Fibroblast of pulmonary artery (primary cell): ENCODE results near the gene EPS8L2.

Source experiments
- DNase-seq: peaks from one replicate; pipeline ENCODE4 v3.0.0-alpha.2; 2010; ENCODE audit warnings: low read depth
- H3K4me3 ChIP-seq: replicated peaks from 2 replicates; pipeline ENCODE4 v1.5.1; 2011; ENCODE audit warnings: low read depth, mild to moderate bottlenecking, control low read depth, low read length, moderate library complexity
- TF ChIP-seq, protein P1 (sequence below): IDR thresholded peaks from 2 replicates; pipeline ENCODE4 v1.5.1; 2011; ENCODE audit warnings: mild to moderate bottlenecking, control low read depth, low read length, inconsistent platforms; ENCODE audit errors: missing control alignments

Gene EPS8L2

DNA sequence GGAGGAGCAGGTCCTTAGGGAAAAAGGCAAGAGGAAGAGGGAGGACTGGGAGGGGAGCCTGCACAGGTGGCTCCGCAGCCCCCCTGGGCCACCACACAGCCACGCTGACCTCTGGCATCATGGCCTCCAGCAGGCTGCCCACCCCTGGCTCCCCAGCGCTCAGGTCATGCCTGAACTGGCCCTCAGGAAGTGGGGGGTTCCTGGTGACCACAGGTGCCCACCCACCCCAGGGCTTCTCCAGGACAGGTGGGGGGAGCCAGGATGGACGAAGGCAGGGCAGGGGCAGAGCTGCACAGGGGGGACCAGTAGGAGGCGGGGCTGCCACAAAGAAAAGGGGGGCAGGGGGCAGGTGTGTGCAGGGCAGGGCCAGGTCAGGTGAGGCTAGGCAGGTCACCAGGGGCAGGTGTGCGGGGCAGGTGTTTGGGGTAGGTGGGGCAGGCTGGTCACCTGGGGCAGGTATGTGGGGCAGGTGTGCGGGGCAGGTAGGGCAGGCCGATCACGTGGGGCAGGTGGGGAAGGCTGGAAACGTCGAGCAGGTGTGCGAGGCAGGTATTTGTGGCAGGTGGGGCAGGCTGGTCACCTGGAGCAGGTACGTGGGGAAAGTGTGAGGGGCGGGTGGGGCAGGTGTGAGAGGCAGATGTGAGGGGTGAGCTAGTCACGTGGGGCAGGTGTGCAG is 12.0 kb upstream of the EPS8L2 start:
- DNase-seq: no peak
- peak overlapping the region; percentile 63 for H3K4me3 ChIP-seq
- TF ChIP-seq, protein P1, sequence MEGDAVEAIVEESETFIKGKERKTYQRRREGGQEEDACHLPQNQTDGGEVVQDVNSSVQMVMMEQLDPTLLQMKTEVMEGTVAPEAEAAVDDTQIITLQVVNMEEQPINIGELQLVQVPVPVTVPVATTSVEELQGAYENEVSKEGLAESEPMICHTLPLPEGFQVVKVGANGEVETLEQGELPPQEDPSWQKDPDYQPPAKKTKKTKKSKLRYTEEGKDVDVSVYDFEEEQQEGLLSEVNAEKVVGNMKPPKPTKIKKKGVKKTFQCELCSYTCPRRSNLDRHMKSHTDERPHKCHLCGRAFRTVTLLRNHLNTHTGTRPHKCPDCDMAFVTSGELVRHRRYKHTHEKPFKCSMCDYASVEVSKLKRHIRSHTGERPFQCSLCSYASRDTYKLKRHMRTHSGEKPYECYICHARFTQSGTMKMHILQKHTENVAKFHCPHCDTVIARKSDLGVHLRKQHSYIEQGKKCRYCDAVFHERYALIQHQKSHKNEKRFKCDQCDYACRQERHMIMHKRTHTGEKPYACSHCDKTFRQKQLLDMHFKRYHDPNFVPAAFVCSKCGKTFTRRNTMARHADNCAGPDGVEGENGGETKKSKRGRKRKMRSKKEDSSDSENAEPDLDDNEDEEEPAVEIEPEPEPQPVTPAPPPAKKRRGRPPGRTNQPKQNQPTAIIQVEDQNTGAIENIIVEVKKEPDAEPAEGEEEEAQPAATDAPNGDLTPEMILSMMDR: no peak

DNA sequence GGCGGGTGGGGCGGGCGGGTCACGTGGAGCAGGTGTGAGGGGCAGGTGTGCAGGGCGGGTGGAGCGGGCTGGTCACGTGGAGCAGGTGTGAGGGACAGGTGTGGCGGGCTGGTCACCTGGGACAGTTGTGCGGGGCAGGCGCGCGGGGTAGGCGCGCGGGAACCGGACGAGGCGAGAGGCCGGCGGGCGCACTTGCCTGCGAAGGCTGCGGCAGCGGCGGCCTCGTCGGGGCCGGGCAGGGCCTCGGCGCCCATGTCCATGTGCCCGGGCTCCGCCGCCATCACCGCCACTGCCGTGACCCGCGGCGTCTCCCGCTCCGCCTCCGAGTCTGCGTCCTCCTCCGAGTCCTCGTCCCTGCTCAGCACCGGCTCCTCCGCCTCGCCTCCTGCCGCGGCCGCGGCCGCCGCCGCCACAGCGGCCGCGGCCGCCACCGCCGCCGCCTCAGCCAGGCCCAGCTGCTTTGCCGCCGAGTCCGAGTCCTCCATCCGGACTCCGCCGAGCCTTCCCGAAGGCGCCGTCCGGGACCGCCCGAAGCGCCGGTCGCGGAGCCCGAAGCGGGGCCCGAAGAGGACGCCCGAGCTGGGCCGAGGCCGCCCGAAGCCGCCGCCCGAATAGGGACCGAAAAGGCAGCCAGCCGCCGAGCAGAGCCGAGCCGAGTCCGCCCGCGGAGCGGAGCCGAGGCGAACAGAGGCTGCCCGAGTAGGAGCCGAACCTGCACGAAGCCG is 11.3 kb upstream of the EPS8L2 start, which contains the start of gene DEAF1:
Gene DEAF1, minus strand, starts transcription at position 660 of the 725 bp plus-strand sequence. Its CDS starts 175 bp downstream, at position 485.
- H3K4me3 ChIP-seq: peak within 1 kb of the TSS; percentile 63
- TF ChIP-seq, protein P1: no peak
- peak; percentile 98 for DNase-seq

GRCh38 chr11:695288-695537 is 10.8 kb upstream of the EPS8L2 start:
- TF ChIP-seq, protein P1: no peak
- peak overlapping the region; percentile 63 for H3K4me3 ChIP-seq
- DNase-seq: no peak

DNA sequence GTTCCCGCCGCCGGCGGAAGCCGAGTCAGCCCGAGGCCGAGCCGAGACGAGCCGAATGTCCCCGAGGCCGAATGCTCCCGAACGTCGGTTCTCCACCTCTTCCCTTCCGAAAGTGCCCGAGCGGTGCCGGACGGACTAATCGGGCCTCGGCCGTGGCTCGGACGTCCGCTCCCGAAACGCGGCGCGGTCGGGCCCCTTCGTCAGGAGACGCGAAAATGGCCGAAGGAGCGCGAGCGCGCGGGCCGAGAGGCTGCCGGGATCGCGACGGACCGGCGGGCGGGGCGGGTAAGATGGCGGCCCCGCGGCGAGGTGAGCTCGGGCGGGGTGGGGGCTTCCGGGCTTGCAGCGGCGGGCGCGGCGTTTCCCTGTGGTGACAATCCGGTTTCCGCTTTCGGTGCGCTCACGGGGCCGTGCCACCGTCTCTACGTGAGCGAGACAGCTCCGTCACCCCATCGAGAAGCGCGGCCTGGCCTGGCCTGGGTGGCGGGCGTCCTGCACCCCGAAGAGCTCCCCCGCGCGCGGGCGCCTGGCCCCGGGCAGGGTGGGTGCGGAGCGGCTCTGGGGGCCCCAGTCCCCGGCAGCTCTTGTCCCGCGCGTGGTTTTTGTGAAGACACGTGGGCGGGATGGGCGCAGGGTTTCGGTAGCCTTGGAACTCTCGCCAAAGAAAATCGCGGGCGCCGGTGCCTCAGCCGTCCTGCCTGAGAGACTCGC is 10.3 kb upstream of the EPS8L2 start, which contains the start of gene TMEM80:
Gene TMEM80, plus strand, starts transcription at position 279 of the 711 bp plus-strand sequence. Its CDS starts 12 bp downstream, at position 291.
- peak; percentile 98 for DNase-seq

GRCh38 chr11:696955-697491 is 9.0 kb upstream of the EPS8L2 start:
- peak; percentile 47 for DNase-seq
- no peak overlapping the region for H3K4me3 ChIP-seq
- TF ChIP-seq, protein P1: no peak

More for the DNA sequence above, 10.3 kb upstream of the EPS8L2 start, which contains the start of gene TMEM80:
- TF ChIP-seq, protein P1: no peak
- H3K4me3 ChIP-seq: peak within 1 kb of the TSS; percentile 63

- TF ChIP-seq, protein P1: no peak
- no peak for DNase-seq
- no peak overlapping the region for H3K4me3 ChIP-seq
Observed at GRCh38 chr11:697811-698311, 8.2 kb upstream of the EPS8L2 start.
